Neural progenitor cell (in vitro differentiated cells): Measurements from ENCODE around the gene KAT2B.

ENCODE experiments used
- CTCF ChIP-seq: fragments of 200-600 bp; sonication (generic); IDR thresholded peaks from 2 replicates; pipeline ENCODE4 v1.5.1; 2017; ENCODE audit warnings: antibody characterized with exemption, mild to moderate bottlenecking
- EZH2 ChIP-seq: fragments of 200-600 bp; sonication (generic); IDR thresholded peaks from 2 replicates; pipeline ENCODE4 v1.6.1; 2017; ENCODE audit warnings: antibody characterized with exemption, mild to moderate bottlenecking, moderate library complexity
- EZH2phosphoT487 ChIP-seq: fragments of 200-600 bp; sonication (generic); IDR thresholded peaks from 2 replicates; pipeline ENCODE4 v1.6.1; 2017; ENCODE audit warnings: antibody characterized with exemption

- no peak for TF ChIP-seq CTCF
- TF ChIP-seq EZH2phosphoT487 = no peak
- peak; percentile 15 for TF ChIP-seq EZH2
Measured at GRCh38 chr3:20040548-20041196, 426 bp downstream of the KAT2B start.
